Lower leg skin (tissue), 4 donors: ENCODE results near the gene C17orf67. TPM values are rescaled to one million over a fixed set of nuclear protein-coding genes. Genes with fewer than 3 reads are reported as not detected.

Experiments used
- DNase-seq, 2 donors: peaks; one replicate each; pipeline ENCODE4 v3.0.0-alpha.2; 2019; ENCODE audit warnings: low spot score in 2 of 2
- H3K4me3 ChIP-seq: fragments of 200-600 bp; sonication (generic); 2 replicates; pipeline ENCODE4 v1.5.1; 2017; ENCODE audit warnings: mild to moderate bottlenecking, low read depth; ENCODE audit not compliant: poor library complexity, severe bottlenecking
- CTCF ChIP-seq, 3 donors: fragments of 450-650 bp; IDR thresholded peaks; one replicate each; pipeline ENCODE4 v1.5.1; 2016; ENCODE audit warnings: antibody characterized with exemption in 3 of 3, mild to moderate bottlenecking in 3 of 3, moderate library complexity in 2 of 3
- POLR2A ChIP-seq, 2 donors: fragments of 450-650 bp; IDR thresholded peaks; one replicate each; pipeline ENCODE4 v1.6.1; 2016 to 2017; ENCODE audit warnings: antibody characterized with exemption in 2 of 2, mild to moderate bottlenecking in 1 of 2, moderate library complexity in 1 of 2
- WGBS, 2 donors: methylation state at CpG; one replicate each; pipeline ENCODE4 v1.1.5; 2018; 5-methylcytosine and 5-hydroxymethylcytosine counted together
- intact Hi-C: fragments of 100-400 bp; cut with DNase I; formaldehyde crosslinking; loops from one replicate; pipeline ENCODE4 v1.15.0; 2023; ENCODE audit warnings: low total_unique reads
- total RNA-seq, 4 donors: library from RNA; depleted of rRNA; stranded (reverse); fragments of >200 nt; gene quantifications; one replicate each; pipeline ENCODE4 v1.1.0, GENCODE V29; 2016

C17orf67 gene
- total RNA-seq, 4 donors from 2014 or later: 0.58 to 1.2 (median 0.88) TPM; not detected in 1

GRCh38 chr17:56863974-56864373, 30.3 kb upstream of the C17orf67 start:
- H3K4me3 ChIP-seq: no peak overlapping the region
- no peak for TF ChIP-seq POLR2A (IDR thresholded peaks at IDR 0.05)
- no peak for TF ChIP-seq CTCF (IDR thresholded peaks at IDR 0.05)
- DNase-seq: no peak
- intact Hi-C loops: no loop called here
- 58 to 74% methylated on average over 3 of the region's 3 CpGs for whole genome bisulfite sequencing, 2 donors

GRCh38 chr17:56861899-56862298, 28.2 kb upstream of the C17orf67 start:
- H3K4me3 ChIP-seq: no peak overlapping the region
- DNase-seq: no peak
- intact Hi-C loops: no loop called here
- 86 to 89% methylated on average over 3 of the region's 3 CpGs for WGBS, 2 donors
- TF ChIP-seq CTCF (IDR thresholded peaks at IDR 0.05): no peak
- no peak for TF ChIP-seq POLR2A (IDR thresholded peaks at IDR 0.05)

- whole genome bisulfite sequencing, 2 donors: 63 to 78% methylated on average over 3 of the region's 3 CpGs
- DNase-seq: no peak
- H3K4me3 ChIP-seq: no peak overlapping the region
- TF ChIP-seq POLR2A (IDR thresholded peaks at IDR 0.05) (no peak), CTCF (IDR thresholded peaks at IDR 0.05) (no peak)
- intact Hi-C loops: no loop called here
These were observed 17.3 kb upstream of the C17orf67 start for GRCh38 chr17:56851008-56851407.

GRCh38 chr17:56850591-56850990, 16.9 kb upstream of the C17orf67 start:
- H3K4me3 ChIP-seq: no peak overlapping the region
- intact Hi-C loops: no loop called here
- DNase-seq: no peak
- 92 to 95% methylated on average over 2 of the region's 2 CpGs for WGBS, 2 donors
- no peak for TF ChIP-seq POLR2A (IDR thresholded peaks at IDR 0.05)

GRCh38 chr17:56849131-56849530, 15.4 kb upstream of the C17orf67 start:
- no peak overlapping the region for H3K4me3 ChIP-seq
- DNase-seq: no peak
- no peak for TF ChIP-seq POLR2A (IDR thresholded peaks at IDR 0.05)
- TF ChIP-seq CTCF (IDR thresholded peaks at IDR 0.05): no peak
- WGBS, 2 donors: 48 to 66% methylated on average over 3 of the region's 3 CpGs
- intact Hi-C loops: no loop called here

GRCh38 chr17:56847106-56847505, 13.4 kb upstream of the C17orf67 start:
- 93 to 95% methylated on average over 4 of the region's 4 CpGs for WGBS, 2 donors
- TF ChIP-seq CTCF (IDR thresholded peaks at IDR 0.05): no peak
- no peak for TF ChIP-seq POLR2A (IDR thresholded peaks at IDR 0.05)
- intact Hi-C loops: no loop called here
- H3K4me3 ChIP-seq: no peak overlapping the region
- no peak for DNase-seq
